GM12878 (cell line): ENCODE data around the gene ATXN1. TPM values are rescaled to one million over a fixed set of nuclear protein-coding genes. Genes with fewer than 3 reads are reported as not detected.
"Not testable (repeated sequence)": the region's sequence is repeated elsewhere in the genome, so short reads cannot be mapped to it uniquely, and the experiment has no call there.

Source experiments
- ATAC-seq: fragments of 200-7000 bp; cut with Tn5 transposase; 3 replicates; pipeline ENCODE4 v1.9.1; 2020; ENCODE audit warnings: mild to moderate bottlenecking, moderate library complexity
- BruUV-seq: library from RNA; stranded (reverse); fragments of 400-500 nt; replicated peaks from 2 replicates; lab custom pipeline; 2021; lab: Mats Ljungman, UMichigan
- CTCF ChIA-PET: fragments of 300-600 bp; sonication (Branson Sonifier 250); formaldehyde crosslinking; extraction: SDS; loops from one replicate; lab custom pipeline; 2021; ENCODE audit warnings: inconsistent platforms; lab: Yijun Ruan, JAX
- POLR2A ChIA-PET: fragments of 350-600 bp; formaldehyde crosslinking; extraction: SDS; loops from one replicate; lab custom pipeline; 2021; ENCODE audit warnings: inconsistent platforms; lab: Charles Lee
- RAD21 ChIA-PET: fragments of 300-600 bp; sonication (Branson Sonifier 250); formaldehyde crosslinking; loops from one replicate; lab custom pipeline; 2023; ENCODE audit warnings: antibody characterized with exemption; ENCODE audit not compliant: unreplicated experiment; lab: Charles Lee
- SMC1A ChIA-PET: fragments of 300-600 bp; sonication (Branson Sonifier 250); formaldehyde crosslinking; loops from one replicate; lab custom pipeline; 2023; ENCODE audit not compliant: unreplicated experiment, uncharacterized antibody; lab: Charles Lee
- DNase-seq: peaks from one replicate; pipeline ENCODE4 v3.0.0-alpha.2; 2011; ENCODE audit warnings: low read depth, low spot score
- FAIRE-seq: peaks from 3 replicates; lab custom pipeline; 2011; peaks lifted over from hg19 to GRCh38; lab: Jason Lieb, UNC
- H2AFZ ChIP-seq: 2 replicates; pipeline ENCODE4 v1.6.0; 2011; ENCODE audit warnings: low read depth, low read length, control low read depth; ENCODE audit not compliant: control insufficient read depth
- H3K27ac ChIP-seq: 2 replicates; pipeline ENCODE4 v1.5.1; 2011; ENCODE audit warnings: control low read depth; ENCODE audit not compliant: control insufficient read depth, insufficient read depth
- H3K27me3 ChIP-seq, 2 experiments: replicated peaks in 1 of 2; 2 replicates each; pipeline versions ENCODE4 v1.6.0 to v1.6.1; 2011; ENCODE audit warnings: low read length in 1 of 2; ENCODE audit not compliant: control insufficient read depth in 2 of 2, insufficient read depth in 2 of 2
- H3K36me3 ChIP-seq, 2 experiments: 2 replicates each; pipeline ENCODE4 v1.5.1; 2011; ENCODE audit warnings: low read length in 1 of 2; ENCODE audit not compliant: control insufficient read depth in 2 of 2, insufficient read depth in 2 of 2
- H3K4me1 ChIP-seq: 2 replicates; pipeline ENCODE4 v1.6.1; 2011; ENCODE audit warnings: mild to moderate bottlenecking, low read length, moderate library complexity, mixed read lengths; ENCODE audit not compliant: control insufficient read depth, insufficient read depth
- H3K4me2 ChIP-seq: 2 replicates; pipeline ENCODE4 v1.6.0; 2011; ENCODE audit warnings: control low read depth; ENCODE audit not compliant: control insufficient read depth, insufficient read depth
- H3K4me3 ChIP-seq: fragments of 200-600 bp; sonication (generic); 2 replicates; pipeline ENCODE4 v1.5.1; 2016
- H3K79me2 ChIP-seq: 2 replicates; pipeline ENCODE4 v1.6.0; 2011; ENCODE audit warnings: low read length; ENCODE audit not compliant: control insufficient read depth, insufficient read depth
- H3K9ac ChIP-seq: 2 replicates; pipeline ENCODE4 v1.8.0; 2011; ENCODE audit warnings: low read length, control low read depth, mixed read lengths; ENCODE audit not compliant: control insufficient read depth, insufficient read depth
- H3K9me3 ChIP-seq: replicated peaks from 3 replicates; pipeline ENCODE4 v1.5.1; 2011; ENCODE audit warnings: mild to moderate bottlenecking, low read length; ENCODE audit not compliant: control insufficient read depth, insufficient read depth
- H4K20me1 ChIP-seq: 2 replicates; pipeline ENCODE4 v1.6.0; 2011; ENCODE audit not compliant: control insufficient read depth, insufficient read depth
- E2F8 ChIP-seq: fragments of 450-650 bp; IDR thresholded peaks from 2 replicates; pipeline ENCODE4 v1.6.1; 2018; ENCODE audit warnings: mild to moderate bottlenecking, low read depth, moderate library complexity; ENCODE audit not compliant: partially characterized antibody
- EED ChIP-seq: sonication (generic); IDR thresholded peaks from 2 replicates; pipeline ENCODE4 v1.6.1; 2016; ENCODE audit warnings: antibody characterized with exemption, low read depth
- KLF5 ChIP-seq: fragments of 450-650 bp; IDR thresholded peaks from 2 replicates; pipeline ENCODE4 v1.6.1; 2014; ENCODE audit warnings: mild to moderate bottlenecking; ENCODE audit not compliant: partially characterized antibody
- MTA2 ChIP-seq: fragments of 450-650 bp; IDR thresholded peaks from 2 replicates; pipeline ENCODE4 v1.6.1; 2016; ENCODE audit warnings: low read depth, mild to moderate bottlenecking, moderate library complexity
- ZBTB40 ChIP-seq: fragments of 450-650 bp; IDR thresholded peaks from 2 replicates; pipeline ENCODE4 v1.6.1; 2016; ENCODE audit warnings: mild to moderate bottlenecking, moderate library complexity, borderline replicate concordance
- ZNF384 ChIP-seq: IDR thresholded peaks from 2 replicates; pipeline ENCODE4 v1.6.1; 2012; ENCODE audit warnings: low read depth, mild to moderate bottlenecking, low read length, improper control_type of control experiment, borderline replicate concordance
- WGBS: methylation state at CpG from one replicate; pipeline ENCODE4 v1.1.6; 2016; ENCODE audit warnings: low lambda C conversion rate; ENCODE audit not compliant: insufficient replicate concordance, insufficient coverage; ENCODE audit errors: missing lambda C conversion rate; 5-methylcytosine and 5-hydroxymethylcytosine counted together
- in situ Hi-C: fragments of 300-500 bp; cut with MboI; formaldehyde crosslinking; loops from 9 replicates; pipeline ENCODE4 v1.14.3; 2018; ENCODE audit warnings: mixed read lengths
- intact Hi-C: fragments of 100-400 bp; cut with micrococcal nuclease; formaldehyde crosslinking; loops from one replicate; pipeline ENCODE4 v1.14.2; 2022; ENCODE audit not compliant: unreplicated experiment
- polyA plus RNA-seq, 11 experiments: library from polyadenylated mRNA; depleted of rRNA in 4 of 11; unstranded in 6 of 11; stranded (reverse) in 5 of 11; fragments of >200 nt; fragmentation: Nextera tagmentation in 4 of 11; fragmentation: Illumina TruSeq in 1 of 11; extraction: Ambion mirVana in 4 of 11; extraction: Trizol in 1 of 11; gene quantifications; 1 replicate in 1 of 11; 2 replicates in 10 of 11; pipeline versions ENCODE4 v1.2.1 to v1.2.3, GENCODE V29; 2011 to 2016; ENCODE audit warnings: inconsistent platforms in 2 of 11, missing spikeins in 2 of 11, low read depth in 1 of 11
- total RNA-seq, 4 experiments: library from RNA; depleted of rRNA in 3 of 4; stranded (reverse); fragments of >200 nt in 3 of 4; fragmentation: Illumina TruSeq in 1 of 4; extraction: Trizol in 1 of 4; gene quantifications; 2 replicates each; pipeline versions ENCODE4 v1.2.1 to v1.2.3, GENCODE V29; 2013 to 2021
- TF ChIP-seq, protein P1 (sequence below): IDR thresholded peaks from 2 replicates; pipeline ENCODE4 v1.6.1; 2012; ENCODE audit warnings: low read depth, low read length, improper control_type of control experiment

The ATXN1 gene
- total and polyA plus RNA-seq, 10 of the 15 experiments (the other 5 are each of a cell fraction or from before 2014, with no cell fraction given) = 12.2 to 51.2 (median 20.5) TPM

DNA sequence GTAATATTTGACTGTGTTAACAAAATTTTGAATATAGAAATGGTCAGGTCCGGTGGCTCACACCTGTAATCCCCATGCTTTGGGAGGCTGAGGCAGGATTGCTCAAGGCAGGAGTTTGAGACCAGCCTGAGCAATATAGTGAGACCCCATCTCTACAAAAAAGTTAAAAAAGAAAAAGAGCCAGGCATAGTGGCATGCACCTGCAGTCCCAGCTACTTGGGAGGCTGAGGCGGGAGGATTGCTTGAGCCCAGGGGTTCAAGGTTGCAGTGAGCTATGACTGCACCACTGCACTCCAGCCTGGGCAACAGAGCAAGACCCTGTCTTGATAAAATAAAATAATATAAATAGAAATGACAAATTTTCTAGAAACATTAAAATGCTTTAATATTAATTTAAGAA lies 147.8 kb downstream of the ATXN1 start:
- intact Hi-C loops, H4K20me1 ChIP-seq, H3K4me1 ChIP-seq, BruUV-seq, H3K79me2 ChIP-seq, CTCF ChIA-PET, H3K27me3 ChIP-seq, H3K4me3 ChIP-seq, H2AFZ ChIP-seq, in situ Hi-C loops, ATAC-seq, DNase-seq, H3K4me2 ChIP-seq, FAIRE-seq, H3K9ac ChIP-seq, H3K27ac ChIP-seq, H3K9me3 ChIP-seq, H3K36me3 ChIP-seq: not testable (repeated sequence)
- ChIA-PET RAD21 (interaction anchor here (0.6 kb wide), 1 partner anchor 37 kb away, joined by 3 read pairs; no protein-coding TSS in a partner anchor), SMC1A (interaction anchor here (0.6 to 1.5 kb wide), 5 partner anchors 14 to 100 kb away, joined by 3 to 5 read pairs (median 3); no protein-coding TSS in a partner anchor), POLR2A (interaction anchor here (0.6 kb wide), 2 partner anchors 98 to 143 kb away, joined by 3 to 5 read pairs; no protein-coding TSS in a partner anchor)
- 98% methylated on average over 2 of the region's 2 CpGs for WGBS

DNA sequence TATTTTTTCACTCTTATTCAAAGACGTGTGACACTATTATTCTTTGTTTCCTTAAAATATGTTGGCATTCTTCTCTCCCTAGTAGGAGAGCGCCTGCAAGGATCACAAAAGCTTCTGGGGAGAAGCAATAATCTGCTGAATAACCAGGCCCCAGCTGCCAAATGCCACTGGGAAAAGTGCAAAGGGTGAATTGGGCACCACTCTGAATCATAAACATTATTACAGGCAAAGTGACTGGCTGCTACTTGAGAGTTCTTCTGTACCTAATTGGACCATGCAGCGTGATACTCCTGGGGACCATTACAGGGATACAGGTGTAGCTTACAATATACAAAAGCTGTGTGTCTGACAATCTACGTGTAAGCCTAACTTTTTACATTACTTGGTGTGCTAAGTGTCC lies 152.8 kb downstream of the ATXN1 start:
- Histone ChIP-seq H3K4me2 (no peak overlapping the region), H3K9ac (no peak overlapping the region), H4K20me1 (no peaks in the 10 kb centered on the region), H3K36me3 (no peaks in the 10 kb centered on the region; a peak in 1 of 4 replicates), H3K4me3 (no peak overlapping the region), H3K9me3 (no peaks in the 10 kb centered on the region), H2AFZ (no peak overlapping the region), H3K79me2 (no peaks in the 10 kb centered on the region), H3K4me1 (peaks cover 5% of the 10 kb centered on the region), H3K27ac (no peak overlapping the region), H3K27me3 (no peaks in the 10 kb centered on the region)
- ATAC-seq = no peak
- ChIA-PET POLR2A (interaction anchor here (1.2 kb wide), 1 partner anchor 16 kb away, joined by 3 read pairs; no protein-coding TSS in a partner anchor), RAD21 (no interaction called here), SMC1A (interaction anchor here (1.5 kb wide), 1 partner anchor 11 kb away, joined by 3 read pairs; no protein-coding TSS in a partner anchor), CTCF (interaction anchor here (0.7 to 1.5 kb wide), 2 partner anchors 27 to 155 kb away, joined by 3 to 5 read pairs; no protein-coding TSS in a partner anchor)
- WGBS = 57% methylated on average over 4 of the region's 4 CpGs
- intact Hi-C loops (no loop called here), in situ Hi-C loops (no loop called here)
- FAIRE-seq = no peak
- no TSS peak for BruUV-seq
- DNase-seq = no peak
- TF ChIP-seq KLF5 = no peak
- no peak for TF ChIP-seq ZBTB40
- no peak for TF ChIP-seq EED
- TF ChIP-seq, protein P1, sequence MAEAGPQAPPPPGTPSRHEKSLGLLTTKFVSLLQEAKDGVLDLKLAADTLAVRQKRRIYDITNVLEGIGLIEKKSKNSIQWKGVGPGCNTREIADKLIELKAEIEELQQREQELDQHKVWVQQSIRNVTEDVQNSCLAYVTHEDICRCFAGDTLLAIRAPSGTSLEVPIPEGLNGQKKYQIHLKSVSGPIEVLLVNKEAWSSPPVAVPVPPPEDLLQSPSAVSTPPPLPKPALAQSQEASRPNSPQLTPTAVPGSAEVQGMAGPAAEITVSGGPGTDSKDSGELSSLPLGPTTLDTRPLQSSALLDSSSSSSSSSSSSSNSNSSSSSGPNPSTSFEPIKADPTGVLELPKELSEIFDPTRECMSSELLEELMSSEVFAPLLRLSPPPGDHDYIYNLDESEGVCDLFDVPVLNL = no peak
- no peak for TF ChIP-seq E2F8
- no peak for TF ChIP-seq MTA2
- TF ChIP-seq ZNF384 = no peak
